ENCODE data around the gene PRKAG2.

Gene PRKAG2

GRCh38 chr7:151704960-151705635 is 171.8 kb downstream of the PRKAG2 start:
- no peak for DNase-seq

GRCh38 chr7:151704299-151704959 is 172.5 kb downstream of the PRKAG2 start:
- DNase-seq, result no peak

GRCh38 chr7:151702961-151703360 is 174.0 kb downstream of the PRKAG2 start:
- DNase-seq, result no peak

- no peak for DNase-seq
These were observed 176.2 kb downstream of the PRKAG2 start for GRCh38 chr7:151700586-151701165.

GRCh38 chr7:151699928-151700319 is 177.0 kb downstream of the PRKAG2 start:
- DNase-seq, result peak; percentile 33

GRCh38 chr7:151699147-151699927 is 177.6 kb downstream of the PRKAG2 start:
- no peak for DNase-seq

- no peak for DNase-seq
These were observed 179.0 kb downstream of the PRKAG2 start for GRCh38 chr7:151697942-151698341.

- DNase-seq, result no peak
These were observed 179.4 kb downstream of the PRKAG2 start for GRCh38 chr7:151697515-151697895.

GRCh38 chr7:151696721-151697514 is 180.0 kb downstream of the PRKAG2 start:
- no peak for DNase-seq

GRCh38 chr7:151695951-151696541 is 180.9 kb downstream of the PRKAG2 start:
- DNase-seq, result no peak

GRCh38 chr7:151694828-151695580 is 181.9 kb downstream of the PRKAG2 start:
- DNase-seq, result no peak

GRCh38 chr7:151694441-151694827 is 182.5 kb downstream of the PRKAG2 start:
- DNase-seq, result no peak

- DNase-seq, result no peak
These were observed 183.8 kb downstream of the PRKAG2 start for GRCh38 chr7:151693140-151693539.

- no peak for DNase-seq
These were observed 184.2 kb downstream of the PRKAG2 start for GRCh38 chr7:151692721-151693120.

- no peak for DNase-seq
These were observed 185.5 kb downstream of the PRKAG2 start for GRCh38 chr7:151691449-151691848.

- no peak for DNase-seq
These were observed 186.3 kb downstream of the PRKAG2 start for GRCh38 chr7:151690606-151691005.

GRCh38 chr7:151689196-151689971 is 187.5 kb downstream of the PRKAG2 start:
- no peak for DNase-seq

GRCh38 chr7:151688236-151688780 is 188.6 kb downstream of the PRKAG2 start:
- no peak for DNase-seq

- no peak for DNase-seq
These were observed 189.2 kb downstream of the PRKAG2 start for GRCh38 chr7:151687523-151688235.

GRCh38 chr7:151686826-151687225 is 190.1 kb downstream of the PRKAG2 start:
- DNase-seq, result no peak
